GM10266 (cell line): ENCODE results near the gene GMNC.

Experiments used
- DNase-seq: peaks from one replicate; pipeline ENCODE4 v3.0.0; 2012; ENCODE audit errors: extremely low spot score
- TF ChIP-seq, protein P1 (sequence below): IDR thresholded peaks from 2 replicates; pipeline ENCODE4 v1.5.1; 2012; ENCODE audit warnings: mild to moderate bottlenecking, low read depth; ENCODE audit not compliant: control insufficient read depth, insufficient read depth; ENCODE audit errors: missing control alignments

The GMNC gene

DNA sequence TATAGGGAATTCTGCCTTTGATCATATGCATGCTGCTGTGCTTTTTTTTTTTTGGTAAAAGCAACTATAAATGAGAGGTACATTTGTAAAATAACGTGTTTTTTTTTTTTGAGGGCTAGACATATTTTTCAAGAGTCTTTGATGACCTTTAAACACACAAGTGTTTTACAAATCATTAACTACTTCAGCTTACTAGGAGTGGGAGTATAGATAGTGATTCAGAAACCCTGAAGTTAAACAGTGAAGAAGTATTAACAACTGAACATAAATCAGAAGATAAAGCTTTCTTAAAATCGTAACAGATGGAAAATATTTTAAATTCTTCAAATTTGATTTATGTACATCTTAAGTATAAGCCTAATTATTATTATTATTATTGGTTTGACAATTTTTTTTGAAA, 2.9 kb upstream of the GMNC start:
- no peak for DNase-seq

DNA sequence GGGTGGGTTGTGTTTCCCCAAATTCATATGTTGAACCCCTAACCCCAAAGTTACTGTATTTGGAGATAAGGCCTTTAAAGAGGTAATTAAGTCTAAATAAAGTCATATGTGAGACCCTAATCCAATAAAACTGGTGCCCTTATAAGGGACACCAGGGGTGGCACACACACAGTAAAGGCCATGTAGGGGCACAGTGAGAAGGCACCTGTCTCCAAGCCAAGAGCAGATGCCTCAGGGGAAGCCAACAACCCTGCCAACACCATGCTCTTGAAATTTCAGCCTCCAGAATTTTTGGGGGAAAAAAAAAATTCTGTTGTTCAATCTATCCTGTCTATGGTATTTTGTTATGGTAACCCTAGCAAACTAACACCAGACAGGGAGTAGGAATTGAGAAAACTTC, 1.5 kb upstream of the GMNC start:
- TF ChIP-seq, protein P1, sequence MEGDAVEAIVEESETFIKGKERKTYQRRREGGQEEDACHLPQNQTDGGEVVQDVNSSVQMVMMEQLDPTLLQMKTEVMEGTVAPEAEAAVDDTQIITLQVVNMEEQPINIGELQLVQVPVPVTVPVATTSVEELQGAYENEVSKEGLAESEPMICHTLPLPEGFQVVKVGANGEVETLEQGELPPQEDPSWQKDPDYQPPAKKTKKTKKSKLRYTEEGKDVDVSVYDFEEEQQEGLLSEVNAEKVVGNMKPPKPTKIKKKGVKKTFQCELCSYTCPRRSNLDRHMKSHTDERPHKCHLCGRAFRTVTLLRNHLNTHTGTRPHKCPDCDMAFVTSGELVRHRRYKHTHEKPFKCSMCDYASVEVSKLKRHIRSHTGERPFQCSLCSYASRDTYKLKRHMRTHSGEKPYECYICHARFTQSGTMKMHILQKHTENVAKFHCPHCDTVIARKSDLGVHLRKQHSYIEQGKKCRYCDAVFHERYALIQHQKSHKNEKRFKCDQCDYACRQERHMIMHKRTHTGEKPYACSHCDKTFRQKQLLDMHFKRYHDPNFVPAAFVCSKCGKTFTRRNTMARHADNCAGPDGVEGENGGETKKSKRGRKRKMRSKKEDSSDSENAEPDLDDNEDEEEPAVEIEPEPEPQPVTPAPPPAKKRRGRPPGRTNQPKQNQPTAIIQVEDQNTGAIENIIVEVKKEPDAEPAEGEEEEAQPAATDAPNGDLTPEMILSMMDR: no peak
- DNase-seq: no peak

More for the DNA sequence above, 2.9 kb upstream of the GMNC start:
- TF ChIP-seq, protein P1: no peak

DNA sequence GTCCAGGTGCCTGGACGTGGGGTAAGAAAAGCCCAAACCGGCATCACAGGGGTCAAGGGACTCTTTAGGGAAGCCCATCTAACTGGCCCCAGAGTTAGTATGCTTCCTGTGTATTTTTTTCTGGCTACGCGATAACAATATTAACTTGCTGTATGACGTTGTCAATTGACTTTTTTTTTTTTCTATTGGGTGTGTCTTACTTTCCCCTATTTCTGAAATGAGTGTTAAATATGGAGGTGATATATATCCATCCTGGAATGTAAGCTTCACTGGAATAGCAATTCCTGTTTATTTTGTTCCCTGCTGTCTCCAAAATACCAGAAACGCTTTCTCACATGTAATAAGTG, 598 bp upstream of the GMNC start:
- DNase-seq: no peak

DNA sequence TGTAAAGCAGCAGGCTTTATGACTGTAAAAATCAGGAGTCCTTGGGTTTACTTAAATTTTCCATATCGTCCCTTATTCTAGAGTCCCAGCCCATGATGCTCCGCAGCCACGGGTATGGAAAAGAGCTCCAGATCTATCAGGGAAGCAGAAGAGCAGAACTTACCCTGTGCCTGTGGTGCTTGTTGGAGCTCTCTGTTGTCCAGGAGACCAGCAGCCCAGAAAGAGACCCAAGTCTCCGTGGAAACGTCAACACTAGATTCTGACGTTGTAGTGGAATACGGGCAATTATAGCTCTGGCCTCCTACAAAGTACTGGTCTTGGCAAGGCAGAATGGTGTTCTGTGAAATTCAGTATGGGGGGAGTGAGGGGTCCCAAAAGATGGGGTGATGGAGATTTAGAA, 2.0 kb downstream of the GMNC start:
- TF ChIP-seq, protein P1: no peak
- DNase-seq: no peak

More for the DNA sequence above, 598 bp upstream of the GMNC start:
- TF ChIP-seq, protein P1: no peak

DNA sequence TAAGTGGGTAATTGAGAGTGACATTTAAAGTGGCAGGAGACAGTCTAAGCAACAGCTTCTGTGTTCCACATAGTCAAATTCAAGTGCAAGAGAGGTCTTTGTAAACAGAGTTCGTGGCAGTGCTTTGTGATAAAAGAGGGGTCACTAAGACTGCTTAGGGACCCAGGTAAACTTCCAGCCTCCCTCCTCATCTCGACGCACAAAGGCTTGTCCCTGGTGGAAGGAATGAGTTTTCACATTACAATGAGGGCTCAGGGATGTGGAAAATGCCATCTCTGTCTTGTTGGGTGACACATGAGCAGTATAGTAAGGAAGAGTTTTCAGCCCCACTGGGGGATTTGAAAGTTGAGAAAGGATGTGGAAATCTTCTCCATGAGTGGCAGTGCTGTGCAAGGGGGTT, 7.3 kb downstream of the GMNC start:
- TF ChIP-seq, protein P1: no peak

DNA sequence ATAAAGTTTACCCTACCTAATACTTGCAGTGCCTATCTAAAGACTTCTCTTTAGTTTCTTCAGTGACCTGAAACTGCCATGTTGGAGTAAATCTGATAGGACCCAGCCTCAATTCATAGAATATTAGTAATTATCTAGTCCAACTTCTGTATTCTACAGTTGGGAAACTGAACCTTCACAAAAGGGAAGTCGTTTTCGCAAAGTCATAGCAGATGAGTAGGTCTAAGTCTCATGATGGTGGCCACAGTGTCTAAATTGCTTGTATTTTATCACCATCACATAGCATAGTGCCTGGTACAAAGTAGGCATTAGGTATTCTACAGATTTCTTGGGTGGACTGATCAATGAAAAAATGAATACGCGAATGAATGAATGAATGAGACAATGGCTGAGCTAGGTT, 8.4 kb downstream of the GMNC start:
- DNase-seq: no peak
- TF ChIP-seq, protein P1: no peak

More for the DNA sequence above, 7.3 kb downstream of the GMNC start:
- no peak for DNase-seq

DNA sequence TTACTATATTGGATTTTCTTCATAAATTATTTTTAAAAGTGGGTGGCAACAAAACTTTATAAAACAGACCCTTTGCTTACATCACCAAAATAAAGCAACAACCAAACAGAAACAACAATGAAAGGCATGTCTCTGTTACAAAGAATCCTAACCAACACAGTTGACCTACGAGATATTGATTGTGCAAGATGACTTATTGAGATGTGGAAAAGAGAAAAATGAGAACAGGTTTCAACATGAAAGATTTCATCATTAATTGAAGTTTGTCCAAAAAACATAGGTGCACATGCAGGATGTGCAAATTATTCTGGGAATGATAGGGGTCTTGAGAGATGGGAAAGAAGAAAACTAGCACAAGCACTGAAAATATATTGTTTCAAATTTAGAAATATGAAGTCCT, 9.0 kb downstream of the GMNC start:
- TF ChIP-seq, protein P1: no peak
- DNase-seq: no peak
